Activated effector memory CD4-positive, alpha-beta T cell treated with anti-CD3 and anti-CD28 coated beads, Interleukin-2, amount 50 U/mL, for 16 hours (primary cell): ENCODE results near the gene CLEC14A.

Source experiments
- DNase-seq: peaks from one replicate; pipeline ENCODE4 v3.0.0-alpha.2; 2020

Gene CLEC14A

GRCh38 chr14:38205119-38205813 is 50.6 kb downstream of the CLEC14A start:
- DNase-seq: no peak

DNA sequence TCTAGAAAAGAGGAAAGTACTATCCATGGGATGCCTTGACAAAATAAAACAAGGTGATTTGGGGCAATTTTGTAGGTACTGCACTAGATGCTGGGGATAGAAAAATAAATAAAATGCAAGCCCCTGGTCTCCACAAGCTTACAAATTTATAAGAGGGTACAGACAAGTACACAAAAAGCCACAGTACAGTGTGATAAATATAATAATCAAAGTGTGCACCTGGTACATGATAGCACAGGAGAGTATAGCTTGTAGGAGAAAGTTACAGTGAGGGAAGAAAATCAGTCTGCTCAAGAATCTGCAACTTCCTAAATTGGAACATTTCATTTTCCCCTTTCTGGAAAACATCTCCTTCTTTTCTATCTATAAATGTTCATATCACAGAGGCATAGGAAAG is 51.2 kb downstream of the CLEC14A start:
- no peak for DNase-seq
